Spleen (tissue), 7 donors: ENCODE data around the gene EDNRA.

Experiments used
- CTCF ChIP-seq, 11 experiments: fragments of 200-600 bp in 7 of 11; fragments of 450-650 bp in 4 of 11; sonication (generic) in 4 of 11; IDR thresholded peaks in 8 of 11; conservative IDR thresholded peaks in 3 of 11; 1 replicate in 7 of 11; 2 replicates in 4 of 11; pipeline versions ENCODE4 v1.4.0 to v1.8.0; 2016 to 2021; ENCODE audit warnings: antibody characterized with exemption in 11 of 11, inconsistent platforms in 4 of 11, mild to moderate bottlenecking in 1 of 11
- POLR2A ChIP-seq, 3 donors: fragments of 450-650 bp; IDR thresholded peaks; one replicate each; pipeline ENCODE4 v1.5.1; 2017; ENCODE audit warnings: antibody characterized with exemption in 3 of 3, mild to moderate bottlenecking in 1 of 3
- POLR2AphosphoS5 ChIP-seq, 3 donors: sonication (generic); formaldehyde crosslinking; IDR thresholded peaks; one replicate each; pipeline ENCODE4 v1.5.1; 2017; ENCODE audit warnings: antibody characterized with exemption in 3 of 3
- donor health status: DM: no; HTN: no; CAD: no; lungs with moderate emphysema.
- donor health status: DM: no; HTN: no; CAD: no.
- donor health status: DM: no; HTN: no; CAD: no.

GRCh38 chr4:147528054-147528453, 47.2 kb downstream of the EDNRA start:
- TF ChIP-seq CTCF (IDR thresholded peaks at IDR 0.05 in 8 of 11, conservative IDR thresholded peaks at IDR 0.05 in 3 of 11) (no peak), POLR2A (IDR thresholded peaks at IDR 0.05) (no peak), POLR2AphosphoS5 (IDR thresholded peaks at IDR 0.05) (no peak)
